GM12891 (cell line): Measurements from ENCODE around the gene CRACR2B.

Source experiments
- POLR2A ChIP-seq: IDR thresholded peaks from 2 replicates; pipeline ENCODE4 v1.6.1; 2011; ENCODE audit warnings: low read depth, low read length, control low read depth
- POLR2AphosphoS5 ChIP-seq: IDR thresholded peaks from 2 replicates; pipeline ENCODE4 v1.6.1; 2011; ENCODE audit warnings: low read depth, low read length, control low read depth
- TAF1 ChIP-seq: IDR thresholded peaks from 2 replicates; pipeline ENCODE4 v1.6.1; 2011; ENCODE audit warnings: low read depth, low read length, control low read depth

DNA sequence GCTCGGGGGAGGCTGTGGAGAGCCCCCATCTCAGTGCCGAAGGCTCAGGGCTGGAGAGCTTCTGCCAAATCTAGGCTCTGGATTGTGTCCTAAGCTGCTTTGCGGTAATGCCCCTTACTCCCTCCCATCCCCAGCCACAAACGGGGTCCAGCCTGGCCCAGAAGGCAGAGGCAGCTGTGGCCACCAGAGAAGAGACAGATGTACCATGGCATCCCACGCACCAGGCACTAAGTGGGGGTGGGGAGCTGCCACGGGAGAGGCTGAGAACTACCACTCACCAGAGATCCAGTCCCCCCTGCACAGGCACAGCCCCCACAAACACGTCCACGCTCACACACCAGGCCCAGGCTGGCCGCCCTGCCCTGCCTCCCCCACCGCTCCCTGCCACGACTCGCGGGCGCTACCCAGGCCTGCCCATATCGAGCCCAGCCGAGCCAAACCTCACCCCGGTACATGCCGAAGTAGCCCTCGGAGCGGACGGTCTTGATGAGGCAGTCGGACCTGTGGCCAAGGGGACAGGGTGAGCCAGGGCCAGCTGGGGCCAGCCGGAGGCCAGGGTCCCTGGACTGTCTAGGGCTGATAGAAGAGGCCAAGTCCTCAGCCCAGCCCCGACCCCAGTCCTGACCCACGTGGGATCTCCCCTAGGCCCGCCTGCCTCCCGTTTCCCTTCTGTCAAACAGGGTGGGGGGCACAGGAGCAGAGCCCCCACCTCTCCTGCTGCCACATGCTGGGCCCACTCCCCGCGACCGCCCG is 33.5 kb upstream of the CRACR2B start:
- no peak for TF ChIP-seq POLR2A
- no peak for TF ChIP-seq POLR2AphosphoS5
- TF ChIP-seq TAF1 = no peak
